HepG2 (cell line): ENCODE measurements around the gene USP7. TPM values are rescaled to one million over a fixed set of nuclear protein-coding genes. Genes with fewer than 3 reads are reported as not detected.

Experiments
- ATAC-seq: fragments of 200-7000 bp; cut with Tn5 transposase; 3 replicates; pipeline ENCODE4 v1.9.1; 2020; ENCODE audit warnings: mild to moderate bottlenecking, moderate library complexity
- BruUV-seq: library from RNA; stranded (reverse); fragments of 400-500 nt; replicated peaks from 2 replicates; lab custom pipeline; 2021; lab: Mats Ljungman, UMichigan
- CTCF ChIA-PET: fragments of 300-600 bp; formaldehyde crosslinking; extraction: SDS; loops from one replicate; lab custom pipeline; 2021; ENCODE audit warnings: low total read pairs, inconsistent platforms, low intra/inter-chr PET ratio; lab: Yijun Ruan, JAX
- POLR2A ChIA-PET: fragments of 350-600 bp; sonication (Branson Sonifier 250); formaldehyde crosslinking; loops from one replicate; lab custom pipeline; 2020; ENCODE audit warnings: antibody characterized with exemption, inconsistent platforms; lab: Yijun Ruan, JAX
- DNase-seq: peaks from one replicate; pipeline ENCODE4 v3.0.0-alpha.2; 2015; ENCODE audit warnings: low spot score
- FAIRE-seq: peaks from 3 replicates; lab custom pipeline; 2011; peaks lifted over from hg19 to GRCh38; lab: Jason Lieb, UNC
- H2AFZ ChIP-seq: one replicate; pipeline ENCODE4 v1.6.1; 2011; ENCODE audit warnings: low read length, inconsistent platforms
- H3K27ac ChIP-seq: fragments of 300-600 bp; 3 replicates; pipeline ENCODE4 v1.8.0; 2011; ENCODE audit warnings: mixed run types, mild to moderate bottlenecking, mixed read lengths, low read length, inconsistent platforms; ENCODE audit not compliant: insufficient read depth; ENCODE audit errors: extremely low read length
- H3K27me3 ChIP-seq, 2 experiments: fragments of 200-600 bp in 1 of 2; 2 replicates in 1 of 2; 3 replicates in 1 of 2; pipeline versions ENCODE4 v1.6.0 to v1.8.0; 2011; ENCODE audit warnings: low read length in 2 of 2, mild to moderate bottlenecking in 2 of 2, moderate library complexity in 2 of 2, inconsistent platforms in 1 of 2; ENCODE audit not compliant: insufficient read depth in 2 of 2, control insufficient read depth in 1 of 2
- H3K36me3 ChIP-seq, 2 experiments: fragments of 200-600 bp in 1 of 2; replicated peaks in 1 of 2; 2 replicates in 1 of 2; 3 replicates in 1 of 2; pipeline versions ENCODE4 v1.5.1 to v1.8.0; 2011; ENCODE audit warnings: low read length in 2 of 2, inconsistent platforms in 1 of 2; ENCODE audit not compliant: insufficient read depth in 2 of 2, control insufficient read depth in 1 of 2
- H3K4me1 ChIP-seq: 2 replicates; pipeline ENCODE4 v1.5.1; 2012; ENCODE audit warnings: low read length, inconsistent platforms; ENCODE audit not compliant: insufficient read depth
- H3K4me2 ChIP-seq: 2 replicates; pipeline ENCODE4 v1.6.0; 2011; ENCODE audit warnings: low read depth, low read length, inconsistent platforms
- H3K4me3 ChIP-seq, 3 experiments: fragments of 200-600 bp in 1 of 3; sonication (generic), shearing (Covaris generic) in 1 of 3; replicated peaks in 1 of 3; 2 replicates each; pipeline ENCODE4 v1.5.1; 2011 to 2016; ENCODE audit warnings: low read length in 3 of 3, inconsistent platforms in 2 of 3, low read depth in 2 of 3, mild to moderate bottlenecking in 2 of 3, control low read depth in 1 of 3, mixed read lengths in 1 of 3; ENCODE audit not compliant: insufficient read depth in 1 of 3
- H3K79me2 ChIP-seq: one replicate; pipeline ENCODE4 v1.6.1; 2011; ENCODE audit warnings: low read length, inconsistent platforms; ENCODE audit not compliant: insufficient read depth
- H3K9ac ChIP-seq: 2 replicates; pipeline ENCODE4 v1.6.0; 2011; ENCODE audit warnings: mild to moderate bottlenecking, low read depth, low read length, inconsistent platforms; ENCODE audit not compliant: insufficient read depth
- H3K9me3 ChIP-seq: 2 replicates; pipeline ENCODE4 v1.5.1; 2012; ENCODE audit warnings: mild to moderate bottlenecking, low read length
- H4K20me1 ChIP-seq: 2 replicates; pipeline ENCODE4 v1.6.0; 2011; ENCODE audit warnings: inconsistent platforms, mild to moderate bottlenecking, low read length, moderate library complexity; ENCODE audit not compliant: insufficient read depth
- CCDC6 ChIP-seq: sonication (generic); formaldehyde crosslinking; IDR thresholded peaks from 2 replicates; pipeline ENCODE4 v1.8.1; 2022; ENCODE audit warnings: mild to moderate bottlenecking, missing genetic modification reagents, moderate library complexity
- CEBPG ChIP-seq: IDR thresholded peaks from 2 replicates; pipeline ENCODE4 v1.6.1; 2016
- EHMT2 ChIP-seq: fragments of 200-600 bp; sonication (generic); IDR thresholded peaks from 2 replicates; pipeline ENCODE4 v1.7.0; 2017; ENCODE audit warnings: antibody characterized with exemption, low read depth, low read length, borderline replicate concordance
- MXI1 ChIP-seq: IDR thresholded peaks from 3 replicates; pipeline ENCODE4 v1.6.1; 2012; ENCODE audit warnings: low read depth, low read length, inconsistent platforms, borderline replicate concordance
- ZFP41 ChIP-seq: sonication (generic); formaldehyde crosslinking; IDR thresholded peaks from 2 replicates; pipeline ENCODE4 v1.4.0; 2020; ENCODE audit warnings: mild to moderate bottlenecking, missing genetic modification reagents, borderline replicate concordance
- ZGPAT ChIP-seq: IDR thresholded peaks from 2 replicates; pipeline ENCODE4 v1.6.1; 2016; ENCODE audit warnings: mild to moderate bottlenecking
- ZNF121 ChIP-seq: sonication (generic); formaldehyde crosslinking; IDR thresholded peaks from 2 replicates; pipeline ENCODE4 v1.5.0; 2020; ENCODE audit warnings: mild to moderate bottlenecking, missing genetic modification reagents
- WGBS: methylation state at CpG from one replicate; pipeline ENCODE4 v1.1.6; 2017; ENCODE audit warnings: low lambda C conversion rate; 5-methylcytosine and 5-hydroxymethylcytosine counted together
- in situ Hi-C: cut with HindIII; loops from 2 replicates; pipeline ENCODE4 v1.10.0; 2017; ENCODE audit warnings: low pct_unique_long_range_greater_than_20kb; ENCODE audit not compliant: extremely low pct_ligation_motif_present
- intact Hi-C: fragments of 100-400 bp; cut with micrococcal nuclease; formaldehyde crosslinking; loops from one replicate; pipeline ENCODE4 v1.10.0; 2022; ENCODE audit not compliant: unreplicated experiment
- polyA plus RNA-seq, 8 experiments: library from polyadenylated mRNA; depleted of rRNA in 3 of 8; stranded (reverse) in 7 of 8; unstranded in 1 of 8; fragments of >200 nt; fragmentation: Illumina TruSeq in 4 of 8; extraction: Trizol in 4 of 8; gene quantifications; 2 replicates each; pipeline versions ENCODE4 v1.2.1 to v1.2.3, GENCODE V29; 2011 to 2016; ENCODE audit warnings: low read depth in 4 of 8, missing spikeins in 1 of 8, mixed read lengths in 1 of 8; ENCODE audit not compliant: insufficient read depth in 1 of 8
- total RNA-seq, 5 experiments: library from RNA; depleted of rRNA; stranded (reverse); fragments of >200 nt; fragmentation: Illumina TruSeq; extraction: Trizol; gene quantifications; 2 replicates each; pipeline ENCODE4 v1.2.3, GENCODE V29; 2016; ENCODE audit warnings: low read depth in 1 of 5
- TF ChIP-seq, protein P1 (sequence below): IDR thresholded peaks from 2 replicates; pipeline ENCODE4 v1.6.1; 2016; ENCODE audit warnings: control low read depth

Gene USP7
- total and polyA plus RNA-seq, 2 of the 13 experiments (the other 11 are each of a cell fraction or from before 2014, with no cell fraction given): 52.5 to 173 TPM

DNA sequence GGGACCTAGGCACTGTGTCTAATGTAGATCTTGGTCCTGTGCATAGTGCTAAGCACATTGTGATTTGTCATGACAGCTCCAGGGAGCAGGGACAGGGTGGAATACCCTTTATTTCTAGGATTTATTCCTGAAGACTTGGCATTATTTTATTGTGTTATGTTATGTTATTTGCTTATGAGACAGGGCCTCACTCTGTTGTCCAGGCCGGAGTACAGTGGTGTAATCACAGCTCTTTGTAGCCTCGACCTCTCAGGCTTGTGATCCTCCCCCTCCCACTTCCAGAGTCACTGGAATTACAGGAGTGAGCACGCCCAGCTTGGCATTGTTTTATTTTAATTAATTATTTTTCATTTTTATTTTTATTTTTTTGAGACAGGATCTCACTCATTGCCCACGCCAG, 40.5 kb upstream of the USP7 start:
- DNase-seq: no peak
- peaks cover 57% of the 10 kb centered on the region for H3K4me1 ChIP-seq
- ChIA-PET CTCF (no interaction called here), POLR2A (interaction anchor here (1.2 kb wide), 1 partner anchor 15 kb away, joined by 3 read pairs; no protein-coding TSS in a partner anchor)
- WGBS: 2% methylated on average over 4 of the region's 4 CpGs
- no peaks in the 10 kb centered on the region for H4K20me1 ChIP-seq
- FAIRE-seq: no peak
- intact Hi-C loops (no loop called here), in situ Hi-C loops (no loop called here)
- H3K9ac ChIP-seq: peak overlapping the region; percentile 16; the same call in 1 of the 2 replicates
- no peaks in the 10 kb centered on the region for H3K79me2 ChIP-seq
- no peaks in the 10 kb centered on the region for H3K9me3 ChIP-seq
- TF ChIP-seq EHMT2 (no peak), CEBPG (CRISPR knock-in tag) (0 out of 2 replicates have a peak, but pooled peaks have one; percentile 11), ZNF121 (peak; percentile 90), CCDC6 (CRISPR knock-in tag) (no peak), MXI1 (0 out of 3 replicates have a peak, but pooled peaks have one; percentile 13), ZFP41 (CRISPR knock-in tag) (no peak), ZGPAT (CRISPR knock-in tag) (0 out of 2 replicates have a peak, but pooled peaks have one; percentile 13)
- TF ChIP-seq, protein P1, sequence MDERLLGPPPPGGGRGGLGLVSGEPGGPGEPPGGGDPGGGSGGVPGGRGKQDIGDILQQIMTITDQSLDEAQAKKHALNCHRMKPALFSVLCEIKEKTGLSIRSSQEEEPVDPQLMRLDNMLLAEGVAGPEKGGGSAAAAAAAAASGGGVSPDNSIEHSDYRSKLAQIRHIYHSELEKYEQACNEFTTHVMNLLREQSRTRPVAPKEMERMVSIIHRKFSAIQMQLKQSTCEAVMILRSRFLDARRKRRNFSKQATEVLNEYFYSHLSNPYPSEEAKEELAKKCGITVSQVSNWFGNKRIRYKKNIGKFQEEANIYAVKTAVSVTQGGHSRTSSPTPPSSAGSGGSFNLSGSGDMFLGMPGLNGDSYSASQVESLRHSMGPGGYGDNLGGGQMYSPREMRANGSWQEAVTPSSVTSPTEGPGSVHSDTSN: no peak
- BruUV-seq: no TSS peak
- peaks cover 4 to 11% of the 10 kb centered on the region in 2 experiments; a peak in 3 of 5 replicates for H3K27me3 ChIP-seq
- H3K4me3 ChIP-seq: peak overlapping the region in 1 of 3 experiments; percentile 18; a peak in 2 of 6 replicates
- H3K4me2 ChIP-seq: peak overlapping the region; percentile 55
- ATAC-seq: no peak
- H3K27ac ChIP-seq: no peak overlapping the region
- no peak overlapping the region for H2AFZ ChIP-seq
- no peaks in the 10 kb centered on the region for H3K36me3 ChIP-seq
